WERI-Rb-1 (cell line): ENCODE data around the gene GNG3.

ENCODE experiments used
- DNase-seq: peaks from one replicate; pipeline ENCODE4 v3.0.0-alpha.2; 2020
- H3K27ac ChIP-seq: fragments of 250-450 bp; sonication (Bioruptor Pico); 2 replicates; pipeline ENCODE4 v1.5.1; 2020; ENCODE audit warnings: mild to moderate bottlenecking, moderate library complexity
- H3K27me3 ChIP-seq: fragments of 250-450 bp; sonication (Bioruptor Pico); 2 replicates; pipeline ENCODE4 v1.5.1; 2021; ENCODE audit warnings: mild to moderate bottlenecking, low read depth, moderate library complexity; ENCODE audit not compliant: insufficient read depth, severe bottlenecking
- H3K36me3 ChIP-seq: fragments of 250-450 bp; sonication (Bioruptor Pico); 2 replicates; pipeline ENCODE4 v1.5.1; 2020; ENCODE audit warnings: mild to moderate bottlenecking, moderate library complexity
- H3K4me3 ChIP-seq: 2 replicates; pipeline ENCODE4 v1.5.1; 2011; ENCODE audit warnings: low read depth, mild to moderate bottlenecking, control low read depth, low read length
- H3K9me3 ChIP-seq: fragments of 250-450 bp; sonication (Bioruptor Pico); 2 replicates; pipeline ENCODE4 v1.5.1; 2021; ENCODE audit warnings: mild to moderate bottlenecking, moderate library complexity; ENCODE audit not compliant: severe bottlenecking
- CTCF ChIP-seq: IDR thresholded peaks from 2 replicates; pipeline ENCODE4 v1.5.1; 2011; ENCODE audit warnings: low read depth, mild to moderate bottlenecking, control low read depth, inconsistent platforms, low read length

GNG3 gene

GRCh38 chr11:62707277-62707861 lies at the start of gene GNG3, which contains the start of gene BSCL2:
Gene GNG3 (plus strand): TSS chr11:62707676. CDS start chr11:62708296, 620 bp downstream.
Gene BSCL2 (minus strand): TSS chr11:62707424. CDS start chr11:62707195, 229 bp downstream.
- peaks cover 55% of the 10 kb centered on the region for H3K36me3 ChIP-seq
- peak within 1 kb of the TSS; percentile 87 for H3K27ac ChIP-seq
- H3K9me3 ChIP-seq = no peaks in the 10 kb centered on the region
- H3K27me3 ChIP-seq = no peaks in the 10 kb centered on the region
- DNase-seq = peak; percentile 65
- peak within 1 kb of the TSS; percentile 60 for H3K4me3 ChIP-seq
- TF ChIP-seq CTCF = no peak

- H3K4me3 ChIP-seq = peak overlapping the region; percentile 96
- peak overlapping the region; percentile 87 for H3K27ac ChIP-seq
- H3K27me3 ChIP-seq = no peaks in the 10 kb centered on the region
- H3K36me3 ChIP-seq = peaks cover 56% of the 10 kb centered on the region
- no peak for TF ChIP-seq CTCF
- H3K9me3 ChIP-seq = no peaks in the 10 kb centered on the region
- peak; percentile 56 for DNase-seq
Measured at GRCh38 chr11:62664405-62665074, 42.9 kb upstream of the GNG3 start.

- peaks cover 56% of the 10 kb centered on the region for H3K36me3 ChIP-seq
- H3K27me3 ChIP-seq = no peaks in the 10 kb centered on the region
- H3K27ac ChIP-seq = peak within 1 kb of the TSS; percentile 87
- DNase-seq = peak; percentile 96
- no peaks in the 10 kb centered on the region for H3K9me3 ChIP-seq
- TF ChIP-seq CTCF = no peak
- peak within 1 kb of the TSS; percentile 96 for H3K4me3 ChIP-seq
Measured at GRCh38 chr11:62665075-62665598, 42.3 kb upstream of the GNG3 start, which contains the start of the genes C11orf98 and CSKMT. Gene C11orf98 (minus strand): TSS chr11:62665210. CDS start chr11:62665169, 41 bp downstream. Gene CSKMT (plus strand): TSS chr11:62665312. CDS start chr11:62665880, 568 bp downstream.

GRCh38 chr11:62665599-62666258 lies 41.7 kb upstream of the GNG3 start:
- Histone ChIP-seq H3K27me3 (no peaks in the 10 kb centered on the region), H3K9me3 (no peaks in the 10 kb centered on the region), H3K27ac (peak overlapping the region; percentile 87), H3K36me3 (peaks cover 54% of the 10 kb centered on the region), H3K4me3 (peak overlapping the region; percentile 96)
- DNase-seq = peak; percentile 60
- no peak for TF ChIP-seq CTCF

GRCh38 chr11:62666259-62666926 lies 41.1 kb upstream of the GNG3 start:
- no peak for TF ChIP-seq CTCF
- Histone ChIP-seq H3K4me3 (peak overlapping the region; percentile 96), H3K36me3 (peaks cover 47% of the 10 kb centered on the region), H3K9me3 (no peaks in the 10 kb centered on the region), H3K27ac (peak overlapping the region; percentile 87), H3K27me3 (no peaks in the 10 kb centered on the region)
- DNase-seq = no peak
